Psoas muscle (tissue), 8 donors: ENCODE results near the gene CCRL2. TPM values are rescaled to one million over a fixed set of nuclear protein-coding genes. Genes with fewer than 3 reads are reported as not detected.

ENCODE experiments used
- ATAC-seq, 4 donors: fragments of 200-7000 bp; cut with Tn5 transposase; one replicate each; pipeline ENCODE4 v1.9.1; 2020; ENCODE audit warnings: moderate library complexity in 3 of 4, mild to moderate bottlenecking in 2 of 4
- DNase-seq, 2 donors: peaks; one replicate each; pipeline ENCODE4 v3.0.0-alpha.2; 2020
- H3K27ac ChIP-seq: fragments of 200-600 bp; one replicate; pipeline ENCODE4 v1.8.0; 2022
- H3K27me3 ChIP-seq, 3 donors: fragments of 200-600 bp in 1 of 3; one replicate each; pipeline versions ENCODE4 v1.6.1 to v1.8.0; 2013 to 2022; ENCODE audit warnings: low read length in 2 of 3, mild to moderate bottlenecking in 2 of 3, moderate library complexity in 1 of 3; ENCODE audit not compliant: insufficient read depth in 3 of 3
- H3K36me3 ChIP-seq, 2 donors: fragments of 200-600 bp in 1 of 2; one replicate each; pipeline versions ENCODE4 v1.6.1 to v1.8.0; 2013 to 2022; ENCODE audit warnings: low read depth in 1 of 2, mild to moderate bottlenecking in 1 of 2, moderate library complexity in 1 of 2; ENCODE audit not compliant: insufficient read depth in 1 of 2
- H3K4me1 ChIP-seq: fragments of 200-600 bp; one replicate; pipeline ENCODE4 v1.8.0; 2022
- H3K4me3 ChIP-seq: fragments of 200-600 bp; one replicate; pipeline ENCODE4 v1.8.0; 2022; ENCODE audit warnings: mild to moderate bottlenecking
- H3K9me3 ChIP-seq: fragments of 200-600 bp; one replicate; pipeline ENCODE4 v1.8.0; 2022
- CTCF ChIP-seq: fragments of 200-600 bp; IDR thresholded peaks from one replicate; pipeline ENCODE4 v1.8.0; 2022; ENCODE audit warnings: antibody characterized with exemption
- WGBS, 3 donors: extraction: QIAGEN DNeasy Blood & Tissue Kit; methylation state at CpG; one replicate each; pipeline versions ENCODE4 v1.1.6 to v1.1.7; 2013; 5-methylcytosine and 5-hydroxymethylcytosine counted together
- intact Hi-C, 2 donors: fragments of 100-400 bp; cut with DNase I; formaldehyde crosslinking; loops; one replicate each; pipeline versions ENCODE4 v1.11.0 to v1.14.2; 2022
- polyA plus RNA-seq, 3 donors: library from polyadenylated mRNA; stranded (reverse); fragments of 200-250 nt; gene quantifications; one replicate each; pipeline ENCODE4 v1.2.3, GENCODE V29; 2013
- total RNA-seq, 4 donors: library from RNA; stranded (reverse); fragmentation: NEBNext Ultra II Directional in 2 of 4; extraction: Animal tissue kit (Norgen Biotek cat#: 25700) in 2 of 4; gene quantifications; one replicate each; pipeline versions ENCODE4 v1.2.1 to v1.2.4, GENCODE V29; 2021 to 2023
- donor health status: healthy with polysubstance abuse.
- donor health status: DM: no; HTN: no; CAD: no; lungs with moderate emphysema.
- donor health status: Bipolar disorder and iron deficiency.
- donor health status: healthy.
- donor health status: DM: yes; HTN: yes; CAD: no.
- donor health status: DM: no; HTN: no; CAD: no.
- donor health status: DM: no; HTN: no; CAD: no.
- donor health status: DM: yes; HTN: yes; CAD: no.

The CCRL2 gene
- total and polyA plus RNA-seq, 7 donors: 0.55 to 1.8 (median 1.1) TPM

GRCh38 chr3:46442576-46443530 is 35.8 kb downstream of the CCRL2 start:
- Histone ChIP-seq H3K4me1 (no peaks in the 10 kb centered on the region), H3K36me3 (no peaks in the 10 kb centered on the region), H3K4me3 (no peak overlapping the region), H3K27ac (no peak overlapping the region), H3K9me3 (no peaks in the 10 kb centered on the region), H3K27me3 (no peaks in the 10 kb centered on the region)
- no peak for DNase-seq
- 71 to 81% (median 77%) methylated on average over 16 of the region's 16 CpGs for WGBS, 3 donors
- TF ChIP-seq CTCF: no peak
- intact Hi-C loops: no loop called here
- ATAC-seq: peak in 2 of 4 donors; percentile 22 to 71

- no peaks in the 10 kb centered on the region for H3K36me3 ChIP-seq
- ATAC-seq (peak in 1 of 4 donors; percentile 27), DNase-seq (no peak)
- H3K4me1 ChIP-seq: no peaks in the 10 kb centered on the region
- no peak overlapping the region for H3K27ac ChIP-seq
- H3K9me3 ChIP-seq: no peaks in the 10 kb centered on the region
- 50 to 52% (median 52%) methylated on average over 5 of the region's 5 CpGs for WGBS, 3 donors
- no peak overlapping the region for H3K4me3 ChIP-seq
- intact Hi-C loops: no loop called here
- H3K27me3 ChIP-seq: no peaks in the 10 kb centered on the region
- no peak for TF ChIP-seq CTCF
Observed at GRCh38 chr3:46447228-46447985, 40.3 kb downstream of the CCRL2 start.

GRCh38 chr3:46448721-46449120 is 41.7 kb downstream of the CCRL2 start:
- DNase-seq (no peak), ATAC-seq (no peak)
- Histone ChIP-seq H3K27me3 (no peaks in the 10 kb centered on the region), H3K27ac (no peak overlapping the region), H3K9me3 (no peaks in the 10 kb centered on the region), H3K4me3 (no peak overlapping the region), H3K36me3 (no peaks in the 10 kb centered on the region), H3K4me1 (no peaks in the 10 kb centered on the region)
- WGBS, 3 donors: 94% methylated on average over 17 of the region's 17 CpGs
- intact Hi-C loops: no loop called here
- no peak for TF ChIP-seq CTCF

- Histone ChIP-seq H3K4me3 (no peak overlapping the region), H3K4me1 (no peaks in the 10 kb centered on the region), H3K9me3 (no peaks in the 10 kb centered on the region), H3K36me3 (no peaks in the 10 kb centered on the region), H3K27me3 (no peaks in the 10 kb centered on the region), H3K27ac (no peak overlapping the region)
- peak; percentile 39 for TF ChIP-seq CTCF
- 50 to 70% (median 54%) methylated on average over 14 of the region's 14 CpGs for WGBS, 3 donors
- peak in 3 of 4 donors; percentile 23 to 55 (median 35) for ATAC-seq
- intact Hi-C loops: no loop called here
- DNase-seq: no peak
Observed at GRCh38 chr3:46449755-46450552, 42.9 kb downstream of the CCRL2 start.
